Measurements from ENCODE around the gene WDR5B. TPM values are rescaled to one million over a fixed set of nuclear protein-coding genes. Genes with fewer than 3 reads are reported as not detected.

WDR5B gene
- total RNA-seq, 1 donor from 2014 or later = 1.8 TPM

DNA sequence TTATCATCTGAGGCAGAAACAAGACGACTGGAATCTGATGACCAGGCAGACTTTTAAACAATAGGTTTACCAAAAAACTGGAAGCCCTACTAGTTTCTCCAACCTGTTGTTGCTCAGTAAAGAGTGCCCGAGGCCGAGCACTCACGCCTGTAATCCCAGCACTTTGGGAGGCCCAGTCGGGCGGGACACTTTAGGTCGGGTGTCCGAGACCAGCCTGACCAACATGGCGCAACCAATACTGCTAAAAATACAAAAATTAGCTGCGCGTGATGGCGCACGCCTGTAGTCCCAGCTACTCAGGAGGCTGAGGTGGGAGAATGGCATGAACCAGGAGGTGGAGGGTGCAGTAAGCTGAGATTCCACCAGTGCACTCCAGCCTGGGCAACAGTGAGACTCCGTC lies 1.1 kb upstream of the WDR5B start:
- TF ChIP-seq, protein P1, sequence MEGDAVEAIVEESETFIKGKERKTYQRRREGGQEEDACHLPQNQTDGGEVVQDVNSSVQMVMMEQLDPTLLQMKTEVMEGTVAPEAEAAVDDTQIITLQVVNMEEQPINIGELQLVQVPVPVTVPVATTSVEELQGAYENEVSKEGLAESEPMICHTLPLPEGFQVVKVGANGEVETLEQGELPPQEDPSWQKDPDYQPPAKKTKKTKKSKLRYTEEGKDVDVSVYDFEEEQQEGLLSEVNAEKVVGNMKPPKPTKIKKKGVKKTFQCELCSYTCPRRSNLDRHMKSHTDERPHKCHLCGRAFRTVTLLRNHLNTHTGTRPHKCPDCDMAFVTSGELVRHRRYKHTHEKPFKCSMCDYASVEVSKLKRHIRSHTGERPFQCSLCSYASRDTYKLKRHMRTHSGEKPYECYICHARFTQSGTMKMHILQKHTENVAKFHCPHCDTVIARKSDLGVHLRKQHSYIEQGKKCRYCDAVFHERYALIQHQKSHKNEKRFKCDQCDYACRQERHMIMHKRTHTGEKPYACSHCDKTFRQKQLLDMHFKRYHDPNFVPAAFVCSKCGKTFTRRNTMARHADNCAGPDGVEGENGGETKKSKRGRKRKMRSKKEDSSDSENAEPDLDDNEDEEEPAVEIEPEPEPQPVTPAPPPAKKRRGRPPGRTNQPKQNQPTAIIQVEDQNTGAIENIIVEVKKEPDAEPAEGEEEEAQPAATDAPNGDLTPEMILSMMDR (IDR thresholded peaks at IDR 0.05) = no peak
- Histone ChIP-seq H3K36me3 (peaks cover 0 to 3% of the 10 kb centered on the region in 2 donors), H3K4me3 (peak overlapping the region; percentile 84 to 94), H3K9me3 (no peaks in the 10 kb centered on the region), H3K4me1 (peaks cover 8 to 16% of the 10 kb centered on the region in 2 donors), H3K27me3 (no peaks in the 10 kb centered on the region), H3K27ac (peak overlapping the region; percentile 91 to 94)
- no peak for DNase-seq (ENCODE audit: low spot score in 2 of 2)
- intact Hi-C loops (cut with DNase I) = loop anchor here (1.0 to 10.0 kb wide), 5 partner anchors 33 to 668 kb away; partner anchors contain the start of genes DTX3L, FAM162A, GOLGB1 and HSPBAP1

DNA sequence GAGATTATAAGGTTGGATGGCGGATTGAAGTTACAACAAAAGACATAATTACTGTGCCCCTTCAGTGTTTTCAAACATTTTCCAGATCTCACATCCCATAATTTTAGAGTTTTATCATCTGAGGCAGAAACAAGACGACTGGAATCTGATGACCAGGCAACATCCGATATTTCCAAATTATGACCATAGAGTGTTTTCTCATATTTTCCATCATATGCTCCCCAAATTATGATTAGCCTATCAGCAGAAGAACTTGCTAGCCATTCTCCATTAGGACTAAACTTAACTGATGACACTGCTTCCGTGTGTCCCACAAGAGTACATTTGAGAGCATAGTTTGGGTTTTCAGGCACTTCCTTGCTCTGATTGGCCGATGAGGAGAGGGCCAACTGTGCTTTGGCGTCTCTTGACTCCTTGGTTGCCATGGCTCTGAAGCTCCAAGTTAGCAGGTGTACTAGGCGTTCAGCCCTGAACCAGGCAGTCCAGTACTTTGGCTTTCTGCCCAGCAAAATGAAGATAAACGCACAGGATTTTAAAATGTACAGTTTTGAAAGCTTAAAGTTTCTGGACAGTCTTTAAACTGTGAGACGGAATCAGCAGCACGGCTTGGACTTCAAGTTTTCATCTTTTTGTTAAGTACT lies 638 bp downstream of the WDR5B start:
- intact Hi-C loops (cut with DNase I) = loop anchor here (10.0 kb wide), 1 partner anchor 380 kb away; the partner anchor contains the start of genes HSPBAP1 and SLC49A4
- no peak for DNase-seq (ENCODE audit: low spot score in 2 of 2)

DNA sequence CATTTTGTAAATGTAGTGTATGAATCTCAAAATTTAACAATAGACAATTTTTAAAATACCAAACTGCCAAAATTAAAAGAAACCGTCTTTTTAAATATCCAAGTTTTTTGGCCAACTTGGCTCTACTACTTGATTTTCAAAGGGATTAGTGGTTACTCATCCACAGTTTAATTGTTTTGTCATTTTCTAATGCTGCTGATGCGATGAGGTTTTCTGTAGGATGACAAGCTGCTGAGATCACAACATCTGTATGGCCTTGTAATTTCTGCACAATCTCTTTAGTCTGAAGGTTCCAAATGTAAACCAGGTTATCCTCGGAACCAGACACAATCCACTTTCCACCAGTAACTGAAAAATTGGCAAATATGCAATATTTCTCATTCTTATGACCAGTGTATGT lies 1.5 kb downstream of the WDR5B start:
- intact Hi-C loops (cut with DNase I) = loop anchor here (10.0 kb wide), 1 partner anchor 380 kb away; the partner anchor contains the start of genes HSPBAP1 and SLC49A4
- Histone ChIP-seq H3K27me3 (no peaks in the 10 kb centered on the region), H3K9me3 (no peaks in the 10 kb centered on the region), H3K27ac (no peak overlapping the region), H3K36me3 (peaks cover 9 to 16% of the 10 kb centered on the region in 2 donors), H3K4me3 (no peak overlapping the region), H3K4me1 (peaks cover 8 to 16% of the 10 kb centered on the region in 2 donors)
- no peak for DNase-seq (ENCODE audit: low spot score in 2 of 2)
- TF ChIP-seq, protein P1 (IDR thresholded peaks at IDR 0.05) = no peak

More for the DNA sequence above, 638 bp downstream of the WDR5B start:
- TF ChIP-seq, protein P1 (IDR thresholded peaks at IDR 0.05) = no peak
- Histone ChIP-seq H3K9me3 (no peaks in the 10 kb centered on the region), H3K27ac (peak overlapping the region; percentile 91 to 94), H3K4me1 (peaks cover 8 to 16% of the 10 kb centered on the region in 2 donors), H3K36me3 (peaks cover 4 to 8% of the 10 kb centered on the region in 2 donors), H3K4me3 (peak overlapping the region; percentile 84 to 94), H3K27me3 (no peaks in the 10 kb centered on the region)

DNA sequence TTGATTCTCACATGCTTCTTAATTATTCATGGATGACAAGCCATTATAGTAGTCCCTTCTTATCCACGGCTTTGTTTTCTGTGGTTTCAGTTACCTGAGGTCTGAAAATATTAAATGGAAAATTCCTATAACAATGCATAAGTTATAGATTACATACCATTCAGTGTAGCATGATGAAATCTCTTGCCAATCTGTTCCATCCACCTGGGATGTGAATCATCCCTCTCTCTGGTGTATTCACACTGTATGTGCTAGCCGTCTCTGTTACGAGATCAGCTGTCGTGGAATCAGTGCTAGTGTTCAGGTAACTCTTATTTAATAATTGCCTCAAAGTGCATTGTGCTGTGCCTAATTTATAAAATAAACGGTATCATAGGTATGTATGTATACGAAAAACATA lies 5.2 kb downstream of the WDR5B start:
- peaks cover 32 to 50% of the 10 kb centered on the region in 2 donors for H3K36me3 ChIP-seq
- no peak overlapping the region for H3K27ac ChIP-seq
- TF ChIP-seq, protein P1 (IDR thresholded peaks at IDR 0.05) = no peak
- no peaks in the 10 kb centered on the region for H3K27me3 ChIP-seq
- H3K4me1 ChIP-seq = peaks cover 4 to 10% of the 10 kb centered on the region in 2 donors
- no peak for DNase-seq (ENCODE audit: low spot score in 2 of 2)
- intact Hi-C loops (cut with DNase I) = loop anchor here (10.0 kb wide), 1 partner anchor 384 kb away; the partner anchor contains the start of genes HSPBAP1 and SLC49A4
- H3K9me3 ChIP-seq = no peaks in the 10 kb centered on the region
- H3K4me3 ChIP-seq = no peak overlapping the region

DNA sequence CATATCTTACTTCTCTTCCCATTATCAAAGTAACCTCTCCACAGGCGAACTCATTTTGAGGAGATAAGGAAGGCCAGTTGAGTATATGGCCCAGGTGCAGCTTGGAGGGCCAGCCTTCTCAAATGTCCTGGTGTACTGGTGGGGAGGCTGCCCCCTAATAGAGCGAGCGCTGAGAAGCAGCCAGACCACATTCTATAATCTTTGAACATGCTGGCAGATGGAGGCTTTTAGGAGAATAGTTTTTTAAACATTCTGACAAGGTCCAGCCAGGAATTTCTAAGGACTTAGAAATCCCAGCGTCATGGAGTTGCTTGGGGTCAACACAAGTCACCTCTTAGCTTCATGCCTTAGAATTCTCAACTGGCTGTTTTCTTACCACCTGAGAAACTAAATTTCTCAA lies 5.8 kb downstream of the WDR5B start:
- DNase-seq (ENCODE audit: low spot score in 2 of 2) = no peak
- intact Hi-C loops (cut with DNase I) = loop anchor here (10.0 kb wide), 1 partner anchor 385 kb away; the partner anchor contains the start of genes HSPBAP1 and SLC49A4
- H3K27ac ChIP-seq = no peak overlapping the region
- peaks cover 34 to 55% of the 10 kb centered on the region in 2 donors for H3K36me3 ChIP-seq
- no peaks in the 10 kb centered on the region for H3K9me3 ChIP-seq
- H3K4me1 ChIP-seq = peaks cover 1 to 8% of the 10 kb centered on the region in 2 donors
- H3K27me3 ChIP-seq = no peaks in the 10 kb centered on the region
- H3K4me3 ChIP-seq = no peak overlapping the region
- TF ChIP-seq, protein P1 (IDR thresholded peaks at IDR 0.05) = no peak
